NT2/D1 (cell line): ENCODE results near the gene CAMK1D.

Experiments used
- SUZ12 ChIP-seq: IDR thresholded peaks from 2 replicates; pipeline ENCODE4 v1.6.1; 2011; ENCODE audit not compliant: insufficient read length, insufficient read depth; ENCODE audit errors: extremely low read depth
- YY1 ChIP-seq: IDR thresholded peaks from 2 replicates; pipeline ENCODE4 v1.6.1; 2011; ENCODE audit not compliant: insufficient read length, insufficient read depth
- ZNF274 ChIP-seq: IDR thresholded peaks from 2 replicates; pipeline ENCODE4 v1.6.1; 2011; ENCODE audit warnings: mild to moderate bottlenecking, low read depth, low read length

- TF ChIP-seq SUZ12 (no peak), ZNF274 (no peak), YY1 (no peak)
Observed at GRCh38 chr10:12350925-12351324, 1.6 kb downstream of the CAMK1D start.
